Activated CD8-positive, alpha-beta T cell treated with anti-CD3 and anti-CD28 coated beads, Interleukin-2, amount 10 ng/mL, durations not matched to agents 7 days and 5 days (primary cell): Measurements from ENCODE around the gene SYNE1. TPM values are rescaled to one million over a fixed set of nuclear protein-coding genes. Genes with fewer than 3 reads are reported as not detected.

Experiments
- ATAC-seq: fragments of 150-1000 bp; cut with Tn5 transposase; one replicate; pipeline ENCODE4 v1.10.0; 2021; ENCODE audit warnings: moderate library complexity
- CTCF ChIA-PET: fragments of 350-600 bp; sonication (Branson Sonifier 250); formaldehyde crosslinking; loops from one replicate; lab custom pipeline; 2021; ENCODE audit warnings: antibody characterized with exemption; lab: Charles Lee
- POLR2A ChIA-PET: fragments of 350-600 bp; sonication (Branson Sonifier 250); formaldehyde crosslinking; loops from one replicate; lab custom pipeline; 2021; ENCODE audit warnings: antibody characterized with exemption; lab: Charles Lee
- DNase-seq: peaks from one replicate; pipeline ENCODE4 v3.0.0-alpha.2; 2020
- H3K27ac Mint-ChIP-seq: one replicate; pipeline ENCODE4 v1.8.0; 2021; ENCODE audit warnings: mild to moderate bottlenecking, mixed read lengths
- H3K27me3 Mint-ChIP-seq: one replicate; pipeline ENCODE4 v1.8.0; 2021; ENCODE audit warnings: low read depth, mixed read lengths
- H3K36me3 Mint-ChIP-seq: one replicate; pipeline ENCODE4 v1.8.0; 2021; ENCODE audit warnings: low read depth, mixed read lengths
- H3K4me1 Mint-ChIP-seq: one replicate; pipeline ENCODE4 v1.8.0; 2021; ENCODE audit warnings: low read depth, mixed read lengths
- H3K4me3 Mint-ChIP-seq: one replicate; pipeline ENCODE4 v1.8.0; 2021; ENCODE audit warnings: mild to moderate bottlenecking, mixed read lengths
- H3K9me3 Mint-ChIP-seq: one replicate; pipeline ENCODE4 v1.8.0; 2022; ENCODE audit warnings: mixed read lengths; ENCODE audit not compliant: insufficient read depth
- total RNA-seq, 2 experiments: library from RNA; stranded (reverse); gene quantifications; one replicate each; pipeline ENCODE4 v1.2.3, GENCODE V29; 2021

SYNE1 gene
- total RNA-seq, 2 experiments from 2014 or later = 57.0 to 63.8 TPM

DNA sequence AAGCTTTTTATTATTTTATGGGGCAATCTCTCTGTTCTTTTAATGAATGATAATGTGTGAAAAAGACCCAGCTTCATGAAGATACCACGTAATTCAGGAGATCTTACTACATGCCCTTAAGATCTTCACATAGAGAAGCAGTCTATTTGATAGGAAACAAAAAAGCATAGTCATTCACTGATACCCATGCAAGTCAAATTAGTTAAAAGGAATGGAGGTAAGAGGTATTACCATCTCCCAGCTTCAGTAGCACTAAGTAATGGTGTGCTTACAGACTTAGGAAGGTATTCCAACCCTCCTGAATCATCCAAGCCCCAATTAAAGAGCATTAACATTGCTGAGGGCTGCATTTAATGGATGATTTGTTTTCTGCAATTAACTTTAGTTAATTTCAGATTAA lies 364.7 kb downstream of the SYNE1 start:
- Mint-ChIP-seq H3K27me3 (no peaks in the 10 kb centered on the region), H3K9me3 (no peaks in the 10 kb centered on the region), H3K4me3 (no peak overlapping the region), H3K4me1 (peaks cover 10% of the 10 kb centered on the region), H3K27ac (no peak overlapping the region), H3K36me3 (peaks cover 18% of the 10 kb centered on the region)
- CTCF ChIA-PET = interaction anchor here (1.3 to 1.6 kb wide), 2 partner anchors 37 to 84 kb away, joined by 3 read pairs; no protein-coding TSS in a partner anchor
- no peak for DNase-seq
- POLR2A ChIA-PET = no interaction called here
- no peak for ATAC-seq

DNA sequence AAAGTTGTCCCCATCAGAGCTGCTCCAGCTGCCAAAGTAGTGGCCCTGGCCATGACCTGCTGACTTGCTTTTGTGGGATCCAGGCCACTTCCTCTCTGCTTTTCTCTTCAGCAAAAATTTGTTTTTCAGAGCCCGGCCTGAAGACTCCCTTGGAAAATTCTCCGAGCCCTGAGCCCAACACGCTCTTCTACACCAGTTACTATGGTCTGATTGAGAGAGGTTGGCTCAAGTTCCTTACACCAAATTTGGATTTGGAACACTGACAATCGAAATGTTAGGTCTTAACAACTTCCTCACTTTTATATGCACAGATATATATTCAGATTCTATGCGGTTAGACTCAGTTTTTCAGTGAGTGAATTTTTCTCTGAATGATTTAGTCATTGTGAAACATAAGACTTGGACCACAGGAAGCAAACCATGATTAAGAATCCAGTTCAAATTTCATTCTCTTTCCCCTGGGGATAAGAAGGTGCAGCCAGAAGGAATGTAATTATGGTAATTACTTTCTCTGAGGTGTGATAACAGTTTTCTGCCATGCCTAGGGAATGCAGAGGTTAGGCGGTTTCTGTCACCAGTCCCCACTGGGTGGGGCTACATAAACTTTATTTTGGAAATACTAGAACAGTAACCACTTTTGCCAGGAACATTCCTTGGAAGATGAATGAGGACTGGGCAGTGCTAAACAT lies 365.2 kb downstream of the SYNE1 start:
- H3K27me3 Mint-ChIP-seq = no peaks in the 10 kb centered on the region
- no peaks in the 10 kb centered on the region for H3K9me3 Mint-ChIP-seq
- POLR2A ChIA-PET = interaction anchor here (0.7 kb wide), 1 partner anchor 86 kb away, joined by 3 read pairs; no protein-coding TSS in a partner anchor
- peaks cover 10% of the 10 kb centered on the region for H3K4me1 Mint-ChIP-seq
- ATAC-seq (no peak), DNase-seq (no peak)
- H3K36me3 Mint-ChIP-seq = peaks cover 18% of the 10 kb centered on the region
- no peak overlapping the region for H3K4me3 Mint-ChIP-seq
- no peak overlapping the region for H3K27ac Mint-ChIP-seq
- CTCF ChIA-PET = interaction anchor here (0.9 to 1.6 kb wide), 3 partner anchors 38 to 85 kb away, joined by 3 to 4 read pairs (median 3); no protein-coding TSS in a partner anchor

DNA sequence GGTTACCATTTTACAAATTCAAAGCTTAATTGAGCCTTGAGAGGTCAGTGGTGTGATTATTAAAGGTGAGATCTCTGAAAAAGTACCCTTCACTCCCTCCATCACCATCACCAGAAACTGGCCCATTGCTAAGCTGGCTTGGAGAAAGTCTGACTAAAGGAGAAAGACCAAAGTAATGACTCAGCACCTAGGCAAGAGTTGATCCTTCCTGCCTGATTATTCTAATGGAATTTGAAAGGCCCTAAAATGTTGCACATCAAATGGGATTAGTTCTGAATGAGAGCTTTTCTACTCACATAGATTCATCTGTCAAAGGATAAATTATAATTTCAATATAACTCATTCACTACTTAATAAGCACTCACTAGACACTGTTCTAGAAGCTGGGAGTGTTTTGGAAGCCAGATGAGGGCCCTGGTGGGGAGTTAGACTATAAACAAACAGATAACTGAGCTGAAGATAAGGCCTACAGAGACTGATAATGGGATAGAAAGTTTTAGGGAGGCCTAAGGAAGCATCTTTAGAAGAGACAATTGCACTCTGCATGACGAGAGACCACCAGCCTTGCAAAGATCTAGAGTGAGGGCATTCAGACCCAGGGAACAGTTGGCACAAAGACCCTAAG lies 366.7 kb downstream of the SYNE1 start:
- Mint-ChIP-seq H3K36me3 (peaks cover 17% of the 10 kb centered on the region), H3K9me3 (no peaks in the 10 kb centered on the region), H3K4me3 (no peak overlapping the region), H3K27me3 (no peaks in the 10 kb centered on the region), H3K4me1 (peaks cover 10% of the 10 kb centered on the region), H3K27ac (no peak overlapping the region)
- POLR2A ChIA-PET = no interaction called here
- CTCF ChIA-PET = interaction anchor here (0.6 to 0.9 kb wide), 4 partner anchors 111 to 593 kb away, joined by 3 to 5 read pairs (median 3); no protein-coding TSS in a partner anchor
- DNase-seq (no peak), ATAC-seq (no peak)

DNA sequence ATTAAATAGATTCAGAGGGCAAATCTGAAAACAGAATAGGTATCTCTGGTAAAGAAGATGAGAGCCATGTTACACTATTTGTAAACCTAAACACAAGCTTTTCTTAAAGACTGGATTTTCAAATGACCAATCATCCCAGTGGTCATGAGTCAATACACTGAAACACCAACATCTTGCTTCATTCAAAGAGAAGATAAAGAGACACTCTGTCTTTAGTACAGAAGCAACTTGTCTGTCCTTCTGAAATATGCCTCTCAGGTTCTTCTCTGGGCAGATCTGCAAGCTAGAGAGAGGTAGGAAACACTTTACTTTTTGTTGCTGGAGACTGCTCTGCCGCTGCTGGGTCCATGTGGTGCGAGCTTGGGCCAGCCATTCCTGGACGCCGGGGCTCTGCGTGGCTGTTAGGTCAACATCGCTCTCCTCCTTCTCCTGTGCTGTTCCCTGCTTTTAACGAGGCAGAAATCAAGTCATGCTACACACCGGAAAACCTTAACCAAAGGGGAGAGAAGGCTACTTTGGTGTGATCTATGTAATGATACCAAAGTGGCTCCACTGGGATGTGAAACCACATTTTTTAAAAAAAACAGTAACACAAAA lies 368.2 kb downstream of the SYNE1 start:
- ChIA-PET CTCF (interaction anchor here (0.7 to 2.4 kb wide), 10 partner anchors 9 to 874 kb away, joined by 3 to 18 read pairs (median 5); no protein-coding TSS in a partner anchor), POLR2A (no interaction called here)
- no peak overlapping the region for H3K27ac Mint-ChIP-seq
- no peaks in the 10 kb centered on the region for H3K27me3 Mint-ChIP-seq
- peaks cover 20% of the 10 kb centered on the region for H3K36me3 Mint-ChIP-seq
- DNase-seq (no peak), ATAC-seq (no peak)
- no peak overlapping the region for H3K4me3 Mint-ChIP-seq
- peaks cover 10% of the 10 kb centered on the region for H3K4me1 Mint-ChIP-seq
- H3K9me3 Mint-ChIP-seq = no peaks in the 10 kb centered on the region

DNA sequence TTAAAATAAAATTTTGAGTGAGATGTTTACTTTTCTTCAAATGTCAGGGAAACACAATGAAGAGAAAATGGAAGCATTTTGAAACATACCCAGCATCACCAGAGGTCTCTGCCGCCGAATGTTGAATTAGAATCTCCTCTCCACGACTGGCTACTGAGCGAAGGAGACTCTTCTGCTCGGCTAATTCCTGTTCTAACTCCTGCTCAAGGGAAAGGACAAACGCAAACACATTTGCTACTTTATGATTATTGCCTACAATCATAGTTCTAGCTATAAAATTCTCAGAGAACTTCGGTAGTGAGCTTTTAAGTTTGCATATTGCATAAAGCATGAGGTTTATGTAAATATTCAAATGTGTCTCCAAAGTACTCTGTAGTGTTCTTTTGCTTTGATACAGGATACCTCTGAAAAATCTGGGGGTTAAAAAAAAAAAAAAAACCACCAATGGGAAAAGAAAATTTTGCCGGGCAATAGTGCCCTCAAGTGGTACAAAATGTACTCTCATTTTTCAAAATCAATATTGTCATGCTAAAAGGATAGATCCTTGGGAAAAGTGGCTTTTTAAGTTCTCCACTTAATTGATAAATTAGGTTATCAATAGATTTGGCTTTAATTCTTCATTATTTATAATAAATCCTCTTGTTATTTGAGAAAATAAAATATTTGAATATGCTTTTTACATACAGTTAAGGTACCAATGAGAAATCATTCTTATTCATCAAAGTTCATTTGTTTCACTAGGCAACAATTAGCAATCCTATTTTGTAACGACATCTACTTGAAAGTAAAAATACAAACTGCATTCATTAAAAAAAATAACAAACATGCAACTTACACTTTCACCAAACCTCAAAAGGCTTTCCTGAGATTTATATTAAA lies 369.0 kb downstream of the SYNE1 start:
- peak; percentile 43 for DNase-seq
- Mint-ChIP-seq H3K36me3 (peaks cover 24% of the 10 kb centered on the region), H3K4me3 (no peak overlapping the region), H3K9me3 (no peaks in the 10 kb centered on the region), H3K27me3 (no peaks in the 10 kb centered on the region), H3K4me1 (peaks cover 10% of the 10 kb centered on the region), H3K27ac (no peak overlapping the region)
- ChIA-PET POLR2A (no interaction called here), CTCF (interaction anchor here (0.6 to 2.4 kb wide), 24 partner anchors 14 to 862 kb away, joined by 3 to 18 read pairs (median 3); no protein-coding TSS in a partner anchor)
- no peak for ATAC-seq

DNA sequence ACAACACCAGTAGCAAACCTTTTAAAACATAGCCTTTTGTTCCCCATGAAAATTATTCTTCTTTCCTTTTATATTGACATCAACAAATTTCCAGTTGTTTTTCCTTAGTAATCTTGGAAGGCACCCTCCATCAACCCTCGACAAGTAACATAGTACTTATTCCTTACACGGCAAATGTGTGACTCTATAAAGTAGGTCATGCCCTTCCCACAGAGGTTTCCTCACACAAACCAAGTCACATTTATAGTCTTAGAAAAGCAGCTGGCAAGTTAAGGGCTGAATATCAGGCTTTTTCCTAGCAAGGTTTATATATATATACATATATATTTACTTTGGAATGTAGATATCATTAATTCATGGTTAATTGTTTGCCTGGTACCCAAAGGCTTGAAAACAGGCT lies 371.5 kb downstream of the SYNE1 start:
- DNase-seq (no peak), ATAC-seq (no peak)
- CTCF ChIA-PET = interaction anchor here (1.0 kb wide), 1 partner anchor 575 kb away, joined by 3 read pairs; no protein-coding TSS in a partner anchor
- H3K27me3 Mint-ChIP-seq = no peaks in the 10 kb centered on the region
- no peaks in the 10 kb centered on the region for H3K9me3 Mint-ChIP-seq
- no peak overlapping the region for H3K27ac Mint-ChIP-seq
- H3K4me1 Mint-ChIP-seq = no peaks in the 10 kb centered on the region
- POLR2A ChIA-PET = no interaction called here
- H3K4me3 Mint-ChIP-seq = no peak overlapping the region
- H3K36me3 Mint-ChIP-seq = peaks cover 40% of the 10 kb centered on the region

DNA sequence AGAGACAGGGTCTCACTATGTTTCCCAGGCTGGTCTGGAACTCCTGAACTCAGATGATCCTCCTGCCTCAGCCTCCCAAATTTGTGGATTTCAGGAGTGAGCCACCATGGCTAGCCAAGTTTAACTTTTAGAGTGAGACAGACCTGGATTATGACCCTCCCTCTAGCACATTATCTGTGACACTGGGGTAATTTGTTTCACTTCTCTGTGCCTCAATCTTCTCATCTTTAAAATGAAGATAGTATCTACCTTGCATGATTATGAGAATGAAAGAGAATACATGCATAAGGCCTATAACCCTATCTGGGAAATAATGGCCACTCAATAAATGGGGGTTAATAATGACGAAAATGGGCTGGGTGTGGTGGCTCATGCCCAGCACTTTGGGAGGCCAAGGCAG lies 373.6 kb downstream of the SYNE1 start:
- no peak overlapping the region for H3K27ac Mint-ChIP-seq
- ChIA-PET POLR2A (no interaction called here), CTCF (no interaction called here)
- no peak for ATAC-seq
- no peak overlapping the region for H3K4me3 Mint-ChIP-seq
- no peaks in the 10 kb centered on the region for H3K4me1 Mint-ChIP-seq
- H3K36me3 Mint-ChIP-seq = peaks cover 43% of the 10 kb centered on the region
- DNase-seq = no peak
- no peaks in the 10 kb centered on the region for H3K27me3 Mint-ChIP-seq
- H3K9me3 Mint-ChIP-seq = no peaks in the 10 kb centered on the region

DNA sequence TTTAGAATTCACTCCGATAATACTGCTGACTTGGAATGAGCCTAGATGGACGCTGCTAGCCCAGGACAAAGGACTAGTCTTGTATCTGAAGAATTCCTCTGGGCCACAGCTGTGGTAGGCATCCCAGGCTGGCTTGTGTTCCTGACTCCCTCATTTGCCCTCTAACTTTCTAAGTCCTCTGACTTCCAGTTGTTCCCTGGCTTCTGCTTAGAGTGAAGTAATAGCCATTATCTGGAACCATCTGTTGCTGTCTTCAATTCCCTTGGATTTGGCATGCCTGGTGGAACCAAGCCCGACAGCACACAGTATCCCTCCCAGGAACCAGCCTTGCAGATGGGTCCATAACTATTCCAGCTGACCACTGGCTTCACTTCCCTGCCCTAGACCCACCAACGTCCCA lies 376.0 kb downstream of the SYNE1 start:
- H3K9me3 Mint-ChIP-seq = no peaks in the 10 kb centered on the region
- no peak for DNase-seq
- ATAC-seq = no peak
- H3K36me3 Mint-ChIP-seq = peaks cover 42% of the 10 kb centered on the region
- ChIA-PET CTCF (no interaction called here), POLR2A (no interaction called here)
- H3K27ac Mint-ChIP-seq = no peak overlapping the region
- H3K4me3 Mint-ChIP-seq = no peak overlapping the region
- no peaks in the 10 kb centered on the region for H3K4me1 Mint-ChIP-seq
- no peaks in the 10 kb centered on the region for H3K27me3 Mint-ChIP-seq

DNA sequence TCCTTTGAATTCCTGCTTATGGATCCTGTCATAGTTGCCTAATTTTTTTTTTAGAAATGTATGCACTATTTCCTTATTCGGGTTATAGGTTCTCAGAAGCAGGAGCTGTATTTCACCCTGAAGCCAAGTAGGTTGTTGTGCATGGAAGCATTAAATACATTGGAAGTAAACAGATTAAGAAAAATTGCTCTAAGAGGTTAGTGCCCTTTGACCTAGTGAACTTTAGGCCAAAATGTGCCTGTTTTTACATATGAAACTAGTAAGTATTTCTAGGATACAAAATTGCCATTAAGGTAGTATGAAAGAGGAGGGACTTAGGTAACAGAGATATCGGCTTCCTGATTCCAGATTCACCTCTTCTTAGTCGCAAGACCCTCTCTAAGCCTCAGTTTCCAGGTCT lies 377.9 kb downstream of the SYNE1 start:
- ChIA-PET CTCF (no interaction called here), POLR2A (no interaction called here)
- Mint-ChIP-seq H3K9me3 (no peaks in the 10 kb centered on the region), H3K27me3 (no peaks in the 10 kb centered on the region), H3K27ac (no peak overlapping the region), H3K4me1 (no peaks in the 10 kb centered on the region), H3K4me3 (no peak overlapping the region), H3K36me3 (peaks cover 48% of the 10 kb centered on the region)
- DNase-seq (no peak), ATAC-seq (no peak)

DNA sequence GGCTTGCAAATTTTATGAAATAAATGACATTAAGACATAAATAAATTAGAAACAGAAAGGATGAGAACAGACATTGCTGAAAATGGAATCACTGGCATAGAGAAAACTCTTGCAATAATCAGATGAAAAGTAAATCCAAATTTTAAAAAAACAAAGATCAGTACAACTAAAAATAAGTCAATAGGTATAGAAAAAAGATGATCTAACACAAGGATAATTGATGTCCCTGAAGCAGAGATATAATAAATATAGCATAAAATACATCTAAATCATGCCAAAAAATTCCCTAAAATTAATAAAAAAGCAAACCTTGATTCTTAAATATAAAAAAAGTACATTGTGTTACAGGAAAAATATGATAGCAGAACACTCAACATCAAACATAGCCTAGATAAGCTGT lies 379.6 kb downstream of the SYNE1 start:
- Mint-ChIP-seq H3K4me3 (no peak overlapping the region), H3K9me3 (no peaks in the 10 kb centered on the region), H3K27ac (no peak overlapping the region), H3K36me3 (peaks cover 42% of the 10 kb centered on the region), H3K27me3 (no peaks in the 10 kb centered on the region), H3K4me1 (no peaks in the 10 kb centered on the region)
- DNase-seq (no peak), ATAC-seq (no peak)
- ChIA-PET CTCF (interaction anchor here (0.6 kb wide), 1 partner anchor 41 kb away, joined by 3 read pairs; no protein-coding TSS in a partner anchor), POLR2A (no interaction called here)

DNA sequence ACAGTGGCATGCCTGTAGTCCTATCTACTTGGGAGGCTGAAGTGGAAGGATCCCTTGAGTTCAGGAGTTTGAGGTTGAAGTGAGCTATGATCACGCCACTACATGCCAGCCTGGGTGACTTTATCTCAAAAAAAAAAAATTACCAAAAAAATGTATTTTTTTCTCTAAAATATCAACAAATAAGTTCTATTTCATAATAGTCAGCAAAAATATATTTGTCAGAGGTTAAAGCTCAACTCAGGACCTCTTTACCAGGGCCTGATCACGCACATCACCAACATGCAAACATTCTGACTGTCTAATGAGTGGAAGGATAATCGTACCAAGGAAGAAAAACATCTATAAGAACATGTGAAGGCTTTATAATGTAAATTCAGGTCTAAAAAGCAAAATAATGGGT lies 387.0 kb downstream of the SYNE1 start:
- no peaks in the 10 kb centered on the region for H3K9me3 Mint-ChIP-seq
- H3K4me3 Mint-ChIP-seq = no peak overlapping the region
- no peaks in the 10 kb centered on the region for H3K4me1 Mint-ChIP-seq
- no peak overlapping the region for H3K27ac Mint-ChIP-seq
- no peaks in the 10 kb centered on the region for H3K27me3 Mint-ChIP-seq
- DNase-seq = no peak
- ChIA-PET POLR2A (no interaction called here), CTCF (no interaction called here)
- ATAC-seq = no peak
- H3K36me3 Mint-ChIP-seq = peaks cover 18% of the 10 kb centered on the region
